Neural progenitor cell (in vitro differentiated cells): Measurements from ENCODE around the gene VSTM4. TPM values are rescaled to one million over a fixed set of nuclear protein-coding genes. Genes with fewer than 3 reads are reported as not detected.

ENCODE experiments used
- DNase-seq: peaks from one replicate; pipeline ENCODE4 v3.0.0-alpha.2; 2016; ENCODE audit warnings: low spot score
- H2AFZ ChIP-seq: fragments of 200-600 bp; sonication (generic); replicated peaks from 2 replicates; pipeline ENCODE4 v1.6.1; 2016; ENCODE audit warnings: antibody characterized with exemption
- H3F3A ChIP-seq: fragments of 200-600 bp; sonication (generic); 2 replicates; pipeline ENCODE4 v1.6.1; 2016; ENCODE audit warnings: antibody characterized with exemption, low read depth
- H3K27ac ChIP-seq: fragments of 200-600 bp; sonication (generic); 2 replicates; pipeline ENCODE4 v1.5.1; 2016; ENCODE audit warnings: mild to moderate bottlenecking
- H3K27me3 ChIP-seq: fragments of 200-600 bp; sonication (generic); 2 replicates; pipeline ENCODE4 v1.6.1; 2016; ENCODE audit warnings: mild to moderate bottlenecking, moderate library complexity
- H3K36me3 ChIP-seq: fragments of 200-600 bp; sonication (generic); 2 replicates; pipeline ENCODE4 v1.5.1; 2016
- H3K4me1 ChIP-seq: fragments of 200-600 bp; sonication (generic); 2 replicates; pipeline ENCODE4 v1.6.1; 2016; ENCODE audit warnings: mixed run types
- H3K4me2 ChIP-seq: fragments of 200-600 bp; sonication (generic); 2 replicates; pipeline ENCODE4 v1.6.1; 2016
- H3K4me3 ChIP-seq: fragments of 200-600 bp; sonication (generic); 2 replicates; pipeline ENCODE4 v1.5.1; 2016
- H3K79me2 ChIP-seq: fragments of 200-600 bp; sonication (generic); 2 replicates; pipeline ENCODE4 v1.6.1; 2016; ENCODE audit warnings: low read depth
- H3K9ac ChIP-seq: fragments of 200-600 bp; sonication (generic); 2 replicates; pipeline ENCODE4 v1.6.1; 2016
- H3K9me3 ChIP-seq: fragments of 200-600 bp; sonication (generic); 2 replicates; pipeline ENCODE4 v1.5.1; 2016; ENCODE audit warnings: low read depth
- H4K20me1 ChIP-seq: fragments of 200-600 bp; sonication (generic); 2 replicates; pipeline ENCODE4 v1.6.1; 2016; ENCODE audit warnings: low read depth
- H3K27ac Mint-ChIP-seq: 3 replicates; pipeline ENCODE4 v1.8.0; 2021; ENCODE audit warnings: mixed read lengths
- H3K27me3 Mint-ChIP-seq: 2 replicates; pipeline ENCODE4 v1.8.0; 2022; ENCODE audit warnings: low read depth, mild to moderate bottlenecking, inconsistent platforms, moderate library complexity, mixed read lengths; ENCODE audit not compliant: insufficient read depth
- H3K36me3 Mint-ChIP-seq: 3 replicates; pipeline ENCODE4 v1.8.0; 2021; ENCODE audit warnings: mixed read lengths
- H3K4me1 Mint-ChIP-seq: 3 replicates; pipeline ENCODE4 v1.8.0; 2021; ENCODE audit warnings: mixed read lengths
- H3K4me3 Mint-ChIP-seq: 3 replicates; pipeline ENCODE4 v1.8.0; 2021; ENCODE audit warnings: mild to moderate bottlenecking, moderate library complexity, mixed read lengths
- H3K9me3 Mint-ChIP-seq: 3 replicates; pipeline ENCODE4 v1.8.0; 2020; ENCODE audit warnings: mixed read lengths
- CTCF ChIP-seq: fragments of 200-600 bp; sonication (generic); IDR thresholded peaks from 2 replicates; pipeline ENCODE4 v1.5.1; 2017; ENCODE audit warnings: antibody characterized with exemption, mild to moderate bottlenecking
- EZH2 ChIP-seq: fragments of 200-600 bp; sonication (generic); IDR thresholded peaks from 2 replicates; pipeline ENCODE4 v1.6.1; 2017; ENCODE audit warnings: antibody characterized with exemption, mild to moderate bottlenecking, moderate library complexity
- EZH2phosphoT487 ChIP-seq: fragments of 200-600 bp; sonication (generic); IDR thresholded peaks from 2 replicates; pipeline ENCODE4 v1.6.1; 2017; ENCODE audit warnings: antibody characterized with exemption
- total RNA-seq: library from RNA; depleted of rRNA; stranded (reverse); fragments of >200 nt; gene quantifications from 2 replicates; pipeline ENCODE4 v1.2.3, GENCODE V29; 2015; ENCODE audit warnings: low replicate concordance

The VSTM4 gene
- total RNA-seq, 1 donor from 2014 or later, result 0.92 TPM

DNA sequence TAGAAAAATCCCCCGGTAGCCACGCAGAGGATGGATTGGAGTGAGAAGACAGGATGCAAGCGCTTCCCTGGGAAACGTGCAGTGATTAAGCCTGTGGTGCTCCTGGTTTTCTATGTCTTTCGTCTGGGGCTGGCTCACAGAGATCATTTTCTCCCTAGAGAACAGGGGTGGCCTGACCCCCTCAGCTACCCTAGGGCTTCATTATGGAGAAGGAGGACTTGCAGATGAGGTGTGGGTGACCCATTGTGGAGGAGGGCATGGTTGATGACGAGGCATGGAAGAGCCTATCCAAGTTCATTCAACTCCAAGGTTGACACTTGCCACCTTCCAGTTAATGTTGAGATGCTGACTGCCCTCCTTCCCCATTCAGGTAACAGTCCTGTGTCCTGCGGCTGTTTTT lies 75.9 kb downstream of the VSTM4 start:
- Histone ChIP-seq H3K9me3 (no peaks in the 10 kb centered on the region), H4K20me1 (no peaks in the 10 kb centered on the region), H3K4me3 (no peak overlapping the region), H3K36me3 (no peaks in the 10 kb centered on the region), H3F3A (no peaks in the 10 kb centered on the region), H3K4me1 (no peaks in the 10 kb centered on the region), H3K9ac (no peak overlapping the region), H3K27ac (no peak overlapping the region), H3K4me2 (no peak overlapping the region), H3K79me2 (no peaks in the 10 kb centered on the region), H3K27me3 (no peaks in the 10 kb centered on the region), H2AFZ (no peak overlapping the region)
- DNase-seq, result no peak
- Mint-ChIP-seq H3K9me3 (peaks cover 3% of the 10 kb centered on the region), H3K4me1 (no peaks in the 10 kb centered on the region), H3K36me3 (no peaks in the 10 kb centered on the region), H3K27me3 (peaks cover 2% of the 10 kb centered on the region), H3K27ac (no peak overlapping the region), H3K4me3 (no peak overlapping the region)
- TF ChIP-seq EZH2, result no peak
- TF ChIP-seq CTCF, result no peak
- TF ChIP-seq EZH2phosphoT487, result no peak

- Histone ChIP-seq H3K4me2 (no peak overlapping the region), H3K9ac (no peak overlapping the region), H2AFZ (no peak overlapping the region), H3K4me1 (no peaks in the 10 kb centered on the region), H3K9me3 (no peaks in the 10 kb centered on the region), H3K4me3 (no peak overlapping the region), H3K27ac (no peak overlapping the region), H3K27me3 (no peaks in the 10 kb centered on the region), H3F3A (no peaks in the 10 kb centered on the region), H3K36me3 (no peaks in the 10 kb centered on the region), H3K79me2 (no peaks in the 10 kb centered on the region), H4K20me1 (no peaks in the 10 kb centered on the region)
- no peak overlapping the region for H3K27ac Mint-ChIP-seq
- TF ChIP-seq CTCF (no peak), EZH2 (no peak), EZH2phosphoT487 (no peak)
- peaks cover 2% of the 10 kb centered on the region for H3K27me3 Mint-ChIP-seq
- no peaks in the 10 kb centered on the region for H3K36me3 Mint-ChIP-seq
- no peaks in the 10 kb centered on the region for H3K4me1 Mint-ChIP-seq
- no peak for DNase-seq
- H3K4me3 Mint-ChIP-seq, result no peak overlapping the region
- H3K9me3 Mint-ChIP-seq, result peaks cover 3% of the 10 kb centered on the region
Observed at GRCh38 chr10:49038711-49039110, 76.6 kb downstream of the VSTM4 start.

DNA sequence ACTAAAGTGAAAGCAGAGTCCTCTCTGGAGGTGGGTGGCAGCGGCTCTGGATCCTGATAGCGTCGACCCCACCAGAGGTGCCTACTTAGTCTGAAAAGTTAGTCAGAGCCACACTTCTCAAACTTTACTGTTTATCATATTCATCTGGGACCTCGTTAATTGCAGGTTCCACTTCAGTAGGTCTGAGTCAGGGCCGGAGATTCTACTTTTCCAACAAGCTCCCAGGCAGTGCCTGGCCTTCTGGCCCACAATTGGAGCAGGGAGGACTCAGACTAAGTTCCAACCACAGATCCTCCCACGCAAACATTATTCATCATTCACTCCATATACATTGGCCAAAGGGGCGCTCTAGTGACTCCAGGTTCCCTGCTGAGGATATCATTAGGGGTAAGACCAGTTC lies 78.1 kb downstream of the VSTM4 start:
- H3K9me3 Mint-ChIP-seq, result peaks cover 3% of the 10 kb centered on the region
- H3K27ac Mint-ChIP-seq, result no peak overlapping the region
- Histone ChIP-seq H3K4me1 (no peaks in the 10 kb centered on the region), H2AFZ (no peak overlapping the region), H3K4me3 (no peak overlapping the region), H3K4me2 (no peak overlapping the region), H3K36me3 (no peaks in the 10 kb centered on the region), H3K27ac (no peak overlapping the region), H3K79me2 (no peaks in the 10 kb centered on the region), H3F3A (no peaks in the 10 kb centered on the region), H3K9ac (no peak overlapping the region), H3K27me3 (no peaks in the 10 kb centered on the region), H4K20me1 (no peaks in the 10 kb centered on the region), H3K9me3 (no peaks in the 10 kb centered on the region)
- TF ChIP-seq EZH2phosphoT487 (no peak), EZH2 (no peak), CTCF (no peak)
- no peak overlapping the region for H3K4me3 Mint-ChIP-seq
- no peaks in the 10 kb centered on the region for H3K36me3 Mint-ChIP-seq
- no peaks in the 10 kb centered on the region for H3K4me1 Mint-ChIP-seq
- peaks cover 2% of the 10 kb centered on the region for H3K27me3 Mint-ChIP-seq
- DNase-seq, result no peak

DNA sequence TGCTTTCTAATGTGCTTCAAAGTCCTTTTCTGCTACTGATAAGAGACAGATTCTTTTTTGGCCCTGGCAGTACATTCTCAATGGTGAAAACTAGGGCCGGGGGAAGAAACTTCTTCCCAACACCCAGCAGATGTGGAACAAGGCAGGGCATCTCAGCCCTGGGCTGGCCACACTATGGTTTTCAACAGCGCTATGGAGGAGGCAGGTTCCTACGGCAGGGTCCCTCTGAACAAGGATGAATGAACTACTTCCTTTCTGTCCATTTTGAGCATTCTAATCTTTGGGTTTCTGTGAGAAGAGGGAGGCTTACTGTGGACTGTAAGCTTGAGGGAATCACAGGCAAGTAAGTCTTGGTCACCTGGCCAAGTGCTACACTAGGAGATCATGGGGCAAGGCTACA lies 78.7 kb downstream of the VSTM4 start:
- Histone ChIP-seq H3K9me3 (no peaks in the 10 kb centered on the region), H3K9ac (no peak overlapping the region), H2AFZ (no peak overlapping the region), H3K4me3 (no peak overlapping the region), H4K20me1 (no peaks in the 10 kb centered on the region), H3K27ac (no peak overlapping the region), H3K79me2 (no peaks in the 10 kb centered on the region), H3K4me1 (no peaks in the 10 kb centered on the region), H3K4me2 (no peak overlapping the region), H3F3A (no peaks in the 10 kb centered on the region), H3K36me3 (no peaks in the 10 kb centered on the region), H3K27me3 (no peaks in the 10 kb centered on the region)
- no peaks in the 10 kb centered on the region for H3K4me1 Mint-ChIP-seq
- TF ChIP-seq CTCF (no peak), EZH2 (no peak), EZH2phosphoT487 (no peak)
- peaks cover 3% of the 10 kb centered on the region for H3K9me3 Mint-ChIP-seq
- no peak for DNase-seq
- H3K27me3 Mint-ChIP-seq, result peaks cover 2% of the 10 kb centered on the region
- H3K36me3 Mint-ChIP-seq, result no peaks in the 10 kb centered on the region
- H3K27ac Mint-ChIP-seq, result no peak overlapping the region
- no peak overlapping the region for H3K4me3 Mint-ChIP-seq
